Adipocyte (in vitro differentiated cells): ENCODE results near the gene ZNF260.
A peak's percentile ranks its signal among the peaks of the same experiment; 100 is the strongest.

ENCODE experiments used
- DNase-seq: peaks from one replicate; pipeline ENCODE4 v3.0.0-alpha.2; 2015; ENCODE audit warnings: low read depth
- H3K27me3 ChIP-seq: replicated peaks from 2 replicates; pipeline ENCODE4 v1.7.0; 2013; ENCODE audit warnings: mild to moderate bottlenecking, low read length, moderate library complexity; ENCODE audit not compliant: control insufficient read depth, insufficient read depth
- H3K36me3 ChIP-seq: 2 replicates; pipeline ENCODE4 v1.7.0; 2013; ENCODE audit warnings: low read length, mild to moderate bottlenecking, moderate library complexity; ENCODE audit not compliant: control insufficient read depth, insufficient read depth, severe bottlenecking
- H3K4me1 ChIP-seq: 2 replicates; pipeline ENCODE4 v1.7.0; 2013; ENCODE audit warnings: mild to moderate bottlenecking, low read length, moderate library complexity; ENCODE audit not compliant: control insufficient read depth, insufficient read depth
- H3K4me3 ChIP-seq: 2 replicates; pipeline ENCODE4 v1.7.0; 2013; ENCODE audit warnings: mild to moderate bottlenecking, low read length, moderate library complexity
- H3K9ac ChIP-seq: 2 replicates; pipeline ENCODE4 v1.7.0; 2013; ENCODE audit warnings: mild to moderate bottlenecking, low read length, moderate library complexity
- H3K9me3 ChIP-seq: 2 replicates; pipeline ENCODE4 v1.7.0; 2013; ENCODE audit warnings: mild to moderate bottlenecking, low read length, moderate library complexity; ENCODE audit not compliant: control insufficient read depth

The ZNF260 gene

GRCh38 chr19:36528194-36528920 is at the start of gene ZNF260:
Gene ZNF260 (minus strand): TSS chr19:36528271. CDS start chr19:36515238, 13,033 bp downstream.
- Histone ChIP-seq H3K9ac (peak within 1 kb of the TSS; percentile 97), H3K27me3 (no peaks in the 10 kb centered on the region), H3K9me3 (peaks cover 22% of the 10 kb centered on the region)

GRCh38 chr19:36577271-36577996 is 49.4 kb upstream of the ZNF260 start:
- H3K4me3 ChIP-seq = no peak overlapping the region
- no peaks in the 10 kb centered on the region for H3K27me3 ChIP-seq
- no peak overlapping the region for H3K9ac ChIP-seq
- DNase-seq = no peak
- H3K4me1 ChIP-seq = peaks cover 10% of the 10 kb centered on the region
- H3K9me3 ChIP-seq = peaks cover 49% of the 10 kb centered on the region
- peaks cover 58% of the 10 kb centered on the region for H3K36me3 ChIP-seq

More at GRCh38 chr19:36528194-36528920, at the start of gene ZNF260:
- Histone ChIP-seq H3K36me3 (peaks cover 21% of the 10 kb centered on the region), H3K4me1 (peaks cover 14% of the 10 kb centered on the region), H3K4me3 (peak within 1 kb of the TSS; percentile 99)
- peak; percentile 99 for DNase-seq

- no peak for DNase-seq
- Histone ChIP-seq H3K9ac (no peak overlapping the region), H3K9me3 (peaks cover 23% of the 10 kb centered on the region), H3K4me3 (peak overlapping the region; percentile 97), H3K4me1 (peaks cover 18% of the 10 kb centered on the region), H3K36me3 (peaks cover 39% of the 10 kb centered on the region), H3K27me3 (no peaks in the 10 kb centered on the region)
Measured at GRCh38 chr19:36574741-36575140, 46.7 kb upstream of the ZNF260 start.

- Histone ChIP-seq H3K4me1 (peaks cover 18% of the 10 kb centered on the region), H3K9ac (peak overlapping the region; percentile 92), H3K27me3 (no peaks in the 10 kb centered on the region), H3K9me3 (peaks cover 16% of the 10 kb centered on the region), H3K36me3 (peaks cover 39% of the 10 kb centered on the region), H3K4me3 (peak overlapping the region; percentile 97)
- DNase-seq = peak; percentile 57
Measured at GRCh38 chr19:36573895-36574720, 46.0 kb upstream of the ZNF260 start.

GRCh38 chr19:36573020-36573894 is 45.2 kb upstream of the ZNF260 start, which contains the start of gene ZNF529:
Gene ZNF529 (minus strand): TSS chr19:36573292. CDS start chr19:36572346, 946 bp downstream.
- peaks cover 18% of the 10 kb centered on the region for H3K9me3 ChIP-seq
- DNase-seq = peak; percentile 94
- H3K27me3 ChIP-seq = no peaks in the 10 kb centered on the region
- peak within 1 kb of the TSS; percentile 92 for H3K9ac ChIP-seq
- peaks cover 38% of the 10 kb centered on the region for H3K36me3 ChIP-seq
- H3K4me1 ChIP-seq = peaks cover 18% of the 10 kb centered on the region
- peak within 1 kb of the TSS; percentile 97 for H3K4me3 ChIP-seq

- Histone ChIP-seq H3K4me3 (peak overlapping the region; percentile 97), H3K36me3 (peaks cover 34% of the 10 kb centered on the region), H3K27me3 (no peaks in the 10 kb centered on the region), H3K9ac (peak overlapping the region; percentile 92), H3K9me3 (peaks cover 20% of the 10 kb centered on the region), H3K4me1 (peaks cover 18% of the 10 kb centered on the region)
- DNase-seq = no peak
Measured at GRCh38 chr19:36572593-36573019, 44.5 kb upstream of the ZNF260 start.

GRCh38 chr19:36564391-36564790 is 36.3 kb upstream of the ZNF260 start:
- no peak overlapping the region for H3K9ac ChIP-seq
- peak overlapping the region; percentile 16 for H3K4me3 ChIP-seq
- peaks cover 79% of the 10 kb centered on the region for H3K9me3 ChIP-seq
- peaks cover 60% of the 10 kb centered on the region for H3K36me3 ChIP-seq
- H3K4me1 ChIP-seq = no peaks in the 10 kb centered on the region
- no peaks in the 10 kb centered on the region for H3K27me3 ChIP-seq
- DNase-seq = no peak

GRCh38 chr19:36547001-36547732 is 19.1 kb upstream of the ZNF260 start:
- no peaks in the 10 kb centered on the region for H3K4me1 ChIP-seq
- no peak overlapping the region for H3K9ac ChIP-seq
- DNase-seq = no peak
- H3K4me3 ChIP-seq = peak overlapping the region; percentile 71
- peaks cover 100% of the 10 kb centered on the region for H3K9me3 ChIP-seq
- H3K36me3 ChIP-seq = peaks cover 97% of the 10 kb centered on the region
- H3K27me3 ChIP-seq = no peaks in the 10 kb centered on the region

GRCh38 chr19:36528921-36529518 is 949 bp upstream of the ZNF260 start:
- no peaks in the 10 kb centered on the region for H3K27me3 ChIP-seq
- H3K9me3 ChIP-seq = peaks cover 29% of the 10 kb centered on the region
- peak; percentile 22 for DNase-seq
- peak overlapping the region; percentile 99 for H3K4me3 ChIP-seq
- H3K36me3 ChIP-seq = peaks cover 22% of the 10 kb centered on the region
- H3K9ac ChIP-seq = peak overlapping the region; percentile 97
- H3K4me1 ChIP-seq = peaks cover 14% of the 10 kb centered on the region
